ENCODE results near the gene MRPS31. TPM values are rescaled to one million over a fixed set of nuclear protein-coding genes. Genes with fewer than 3 reads are reported as not detected.
A peak's percentile ranks its signal among the peaks of the same experiment; 100 is the strongest.

MRPS31 gene
- total and polyA plus RNA-seq, 2 donors (not counting 3 experiments of a cell fraction or from before 2014, with no cell fraction given): 7.6 to 17.8 TPM

DNA sequence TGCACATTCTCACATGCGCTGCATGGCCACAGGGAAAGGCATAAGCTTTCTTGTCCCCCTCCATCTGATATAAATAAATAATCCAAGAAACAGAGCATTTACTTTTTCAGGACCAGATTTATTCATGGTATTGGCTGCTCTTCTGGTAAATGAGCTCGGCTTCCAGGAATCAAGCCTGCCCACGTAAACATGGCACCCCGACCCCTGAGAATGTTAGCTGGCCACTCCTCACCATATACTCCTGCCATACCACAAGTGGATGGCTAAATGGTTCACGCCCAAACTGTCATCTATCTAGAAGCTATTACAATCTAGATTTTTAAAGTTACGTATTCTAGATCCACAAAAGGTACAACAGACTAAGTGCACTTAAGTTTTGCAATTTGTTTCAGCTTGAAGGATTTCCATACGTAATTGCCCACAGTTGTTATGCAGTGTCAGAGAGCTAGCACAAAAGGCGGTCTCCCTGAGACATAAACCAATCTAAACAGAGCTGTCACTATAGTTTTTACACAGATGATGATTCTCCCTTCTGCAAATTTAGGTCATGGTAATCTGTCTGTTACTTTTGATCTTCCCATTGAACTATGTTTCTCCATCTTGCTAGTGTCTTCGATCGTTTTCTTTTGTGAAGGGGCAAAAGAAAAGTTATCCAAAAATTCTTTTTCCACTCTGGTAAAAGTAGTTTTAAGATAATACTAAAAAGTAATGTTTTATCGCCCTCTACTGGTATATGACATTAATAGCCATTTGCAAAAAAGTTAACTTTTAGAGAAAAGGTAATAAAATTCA, 88.3 kb downstream of the MRPS31 start:
- BruUV-seq (replicated peaks): no TSS peak
- Histone ChIP-seq H3K9ac (replicated peaks; ENCODE audit: extremely low read depth, insufficient read depth, low read length) (no peak overlapping the region), H3K9me1 (replicated peaks; ENCODE audit: control insufficient read depth, extremely low read depth, insufficient read depth, low read length) (no peaks in the 10 kb centered on the region), H3K27ac (ENCODE audit: insufficient read depth, low read depth, low read length) (peak overlapping the region; percentile 73), H3K9me3 (replicated peaks; ENCODE audit: control insufficient read depth, insufficient read depth, low read length) (no peaks in the 10 kb centered on the region), H2AFZ (ENCODE audit: low read depth, low read length) (no peak overlapping the region), H3K4me2 (ENCODE audit: insufficient read depth, low read length) (no peak overlapping the region), H3K27me3 (ENCODE audit: control insufficient read depth in 2 of 2, insufficient read depth in 2 of 2, low read length in 2 of 2) (no peaks in the 10 kb centered on the region), H4K20me1 (replicated peaks; ENCODE audit: control insufficient read depth, extremely low read depth, insufficient read depth, low read length) (no peaks in the 10 kb centered on the region), H3K4me1 (ENCODE audit: control insufficient read depth, extremely low read depth, insufficient read depth, low read length) (peaks cover 22% of the 10 kb centered on the region), H3K36me3 (ENCODE audit: control insufficient read depth in 2 of 2, extremely low read depth in 1 of 2, insufficient read depth in 2 of 2, low read length in 2 of 2) (no peaks in the 10 kb centered on the region), H3K79me2 (ENCODE audit: control insufficient read depth, insufficient read depth, low read length) (no peaks in the 10 kb centered on the region), H3K4me3 (replicated peaks in 1 of 3; ENCODE audit: insufficient read depth in 1 of 3, low read depth in 1 of 3, low read length in 3 of 3) (no peak overlapping the region)
- dilution Hi-C loops (cut with MboI; ENCODE audit: extremely low pct_ligation_motif_present, low sequenced_read_pairs): no loop called here
- no peak for FAIRE-seq
- peak; percentile 63 for DNase-seq (ENCODE audit: low read depth, low spot score)
- CTCF ChIA-PET: interaction anchor here (0.8 to 6.1 kb wide), 28 partner anchors 10 to 1067 kb away, joined by 3 to 66 read pairs (median 5); no protein-coding TSS in a partner anchor
- TF ChIP-seq, protein P1, sequence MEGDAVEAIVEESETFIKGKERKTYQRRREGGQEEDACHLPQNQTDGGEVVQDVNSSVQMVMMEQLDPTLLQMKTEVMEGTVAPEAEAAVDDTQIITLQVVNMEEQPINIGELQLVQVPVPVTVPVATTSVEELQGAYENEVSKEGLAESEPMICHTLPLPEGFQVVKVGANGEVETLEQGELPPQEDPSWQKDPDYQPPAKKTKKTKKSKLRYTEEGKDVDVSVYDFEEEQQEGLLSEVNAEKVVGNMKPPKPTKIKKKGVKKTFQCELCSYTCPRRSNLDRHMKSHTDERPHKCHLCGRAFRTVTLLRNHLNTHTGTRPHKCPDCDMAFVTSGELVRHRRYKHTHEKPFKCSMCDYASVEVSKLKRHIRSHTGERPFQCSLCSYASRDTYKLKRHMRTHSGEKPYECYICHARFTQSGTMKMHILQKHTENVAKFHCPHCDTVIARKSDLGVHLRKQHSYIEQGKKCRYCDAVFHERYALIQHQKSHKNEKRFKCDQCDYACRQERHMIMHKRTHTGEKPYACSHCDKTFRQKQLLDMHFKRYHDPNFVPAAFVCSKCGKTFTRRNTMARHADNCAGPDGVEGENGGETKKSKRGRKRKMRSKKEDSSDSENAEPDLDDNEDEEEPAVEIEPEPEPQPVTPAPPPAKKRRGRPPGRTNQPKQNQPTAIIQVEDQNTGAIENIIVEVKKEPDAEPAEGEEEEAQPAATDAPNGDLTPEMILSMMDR (IDR thresholded peaks at IDR 0.05; ENCODE audit: extremely low read depth in 1 of 2, insufficient read depth in 1 of 2, low read depth in 1 of 2, low read length in 2 of 2): peak; percentile 11 to 21
- no peak for TF ChIP-seq JUN (IDR thresholded peaks at IDR 0.05; ENCODE audit: borderline replicate concordance, insufficient read depth, insufficient read length, low read depth)
- POLR2A ChIA-PET: interaction anchor here (0.6 kb wide), 1 partner anchor 59 kb away, joined by 3 read pairs; no protein-coding TSS in a partner anchor
- intact Hi-C loops (cut with micrococcal nuclease): loop anchor here (1.0 to 5.0 kb wide), 6 partner anchors 95 to 998 kb away; no protein-coding TSS in a partner anchor

Data from endothelial cell of umbilical vein (primary cell).